Measurements from ENCODE around the gene CCDC73.
"Not testable (repeated sequence)": the region's sequence is repeated elsewhere in the genome, so short reads cannot be mapped to it uniquely, and the experiment has no call there.

CCDC73 gene

GRCh38 chr11:32831221-32831620 is 36.8 kb upstream of the CCDC73 start:
- no peak for DNase-seq (ENCODE audit: low read depth)
- no peak for TF ChIP-seq CTCF (IDR thresholded peaks at IDR 0.05; ENCODE audit: insufficient read depth, low read depth, low read length, missing control alignments)
- H3K4me3 ChIP-seq (ENCODE audit: low read length): peak overlapping the region; percentile 89

GRCh38 chr11:32830796-32831195 is 36.3 kb upstream of the CCDC73 start:
- DNase-seq (ENCODE audit: low read depth): peak; percentile 75
- H3K4me3 ChIP-seq (ENCODE audit: low read length): peak overlapping the region; percentile 89
- no peak for TF ChIP-seq CTCF (IDR thresholded peaks at IDR 0.05; ENCODE audit: insufficient read depth, low read depth, low read length, missing control alignments)

GRCh38 chr11:32830413-32830738 is 35.9 kb upstream of the CCDC73 start:
- H3K4me3 ChIP-seq (ENCODE audit: low read length): peak overlapping the region; percentile 89
- no peak for TF ChIP-seq CTCF (IDR thresholded peaks at IDR 0.05; ENCODE audit: insufficient read depth, low read depth, low read length, missing control alignments)
- peak; percentile 78 for DNase-seq (ENCODE audit: low read depth)

- peak; percentile 91 for DNase-seq (ENCODE audit: low read depth)
- H3K4me3 ChIP-seq (ENCODE audit: low read length): peak within 1 kb of the TSS; percentile 89
- TF ChIP-seq CTCF (IDR thresholded peaks at IDR 0.05; ENCODE audit: insufficient read depth, low read depth, low read length, missing control alignments): no peak
Observed at GRCh38 chr11:32829680-32830412, 35.4 kb upstream of the CCDC73 start, which contains the start of gene PRRG4. Gene PRRG4, plus strand, starts transcription at chr11:32829927. Its CDS starts 603 bp downstream, at chr11:32830530.

GRCh38 chr11:32829157-32829679 is 34.8 kb upstream of the CCDC73 start:
- H3K4me3 ChIP-seq (ENCODE audit: low read length): peak overlapping the region; percentile 89
- peak; percentile 36 for DNase-seq (ENCODE audit: low read depth)
- no peak for TF ChIP-seq CTCF (IDR thresholded peaks at IDR 0.05; ENCODE audit: insufficient read depth, low read depth, low read length, missing control alignments)

GRCh38 chr11:32827276-32827675 is 32.8 kb upstream of the CCDC73 start:
- no peak for TF ChIP-seq CTCF (IDR thresholded peaks at IDR 0.05; ENCODE audit: insufficient read depth, low read depth, low read length, missing control alignments)
- no peak for DNase-seq (ENCODE audit: low read depth)
- no peak overlapping the region for H3K4me3 ChIP-seq (ENCODE audit: low read length)

DNA sequence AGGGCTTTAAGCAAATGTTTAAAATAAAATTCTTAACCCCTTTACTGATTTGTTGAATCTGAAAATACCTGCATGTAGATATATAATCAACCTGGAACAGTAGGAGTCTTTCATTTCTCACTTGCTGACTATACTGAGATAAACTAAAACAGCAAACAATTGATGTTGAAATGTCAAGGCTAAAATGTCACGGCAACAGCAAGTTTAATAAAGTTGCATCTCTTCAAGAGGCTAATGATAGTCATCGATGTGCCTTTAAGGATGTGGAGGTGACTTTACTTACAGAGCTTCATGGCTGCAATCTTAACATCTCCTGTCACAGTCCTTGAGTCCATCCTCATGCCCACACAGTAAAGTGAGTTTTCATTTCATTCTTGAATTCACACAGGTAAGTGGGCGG is 31.7 kb upstream of the CCDC73 start:
- no peak overlapping the region for H3K4me3 ChIP-seq (ENCODE audit: low read length)
- no peak for TF ChIP-seq CTCF (IDR thresholded peaks at IDR 0.05; ENCODE audit: insufficient read depth, low read depth, low read length, missing control alignments)
- no peak for DNase-seq (ENCODE audit: low read depth)

GRCh38 chr11:32823617-32824016 is 29.2 kb upstream of the CCDC73 start:
- DNase-seq (ENCODE audit: low read depth); H3K4me3 ChIP-seq (ENCODE audit: low read length): not testable (repeated sequence)
